ENCODE data around the gene TCF4. TPM values are rescaled to one million over a fixed set of nuclear protein-coding genes. Genes with fewer than 3 reads are reported as not detected.

Gene TCF4
- 10 to 100 TPM; 55.7 to 78.2 (median 72.4) TPM for polyA plus RNA-seq (ENCODE audit: insufficient read length in 4 of 4)

GRCh38 chr18:55588111-55588869 is at the start of gene TCF4:
TCF4 (minus strand) TSS chr18:55588192; CDS start chr18:55587116, 1,076 bp downstream.
- peak in 1 of 4 donors; percentile 60 for DNase-seq (ENCODE audit: low read depth in 4 of 4, low spot score in 3 of 4)

- no peak for DNase-seq (ENCODE audit: low read depth in 4 of 4, low spot score in 3 of 4)
These were observed 49.2 kb upstream of the TCF4 start for GRCh38 chr18:55637204-55637603.

- no peak for DNase-seq (ENCODE audit: low read depth in 4 of 4, low spot score in 3 of 4)
These were observed 47.4 kb upstream of the TCF4 start for GRCh38 chr18:55635439-55635838.

- DNase-seq (ENCODE audit: low read depth in 4 of 4, low spot score in 3 of 4), result no peak
These were observed 46.6 kb upstream of the TCF4 start for GRCh38 chr18:55634545-55634944.

GRCh38 chr18:55633032-55633431 is 45.0 kb upstream of the TCF4 start:
- DNase-seq (ENCODE audit: low read depth in 4 of 4, low spot score in 3 of 4), result no peak

GRCh38 chr18:55629133-55629532 is 41.1 kb upstream of the TCF4 start:
- no peak for DNase-seq (ENCODE audit: low read depth in 4 of 4, low spot score in 3 of 4)

GRCh38 chr18:55627007-55627406 is 39.0 kb upstream of the TCF4 start:
- DNase-seq (ENCODE audit: low read depth in 4 of 4, low spot score in 3 of 4), result no peak

- DNase-seq (ENCODE audit: low read depth in 4 of 4, low spot score in 3 of 4), result no peak
These were observed 37.9 kb upstream of the TCF4 start for GRCh38 chr18:55625901-55626300.

GRCh38 chr18:55623626-55624025 is 35.6 kb upstream of the TCF4 start:
- no peak for DNase-seq (ENCODE audit: low read depth in 4 of 4, low spot score in 3 of 4)

GRCh38 chr18:55610506-55610905 is 22.5 kb upstream of the TCF4 start:
- DNase-seq (ENCODE audit: low read depth in 4 of 4, low spot score in 3 of 4), result no peak

GRCh38 chr18:55609160-55609825 is 21.3 kb upstream of the TCF4 start:
- DNase-seq (ENCODE audit: low read depth in 4 of 4, low spot score in 3 of 4), result no peak

- DNase-seq (ENCODE audit: low read depth in 4 of 4, low spot score in 3 of 4), result no peak
These were observed 20.5 kb upstream of the TCF4 start for GRCh38 chr18:55608497-55608896.

GRCh38 chr18:55607773-55608172 is 19.8 kb upstream of the TCF4 start:
- no peak for DNase-seq (ENCODE audit: low read depth in 4 of 4, low spot score in 3 of 4)

GRCh38 chr18:55605733-55606338 is 17.8 kb upstream of the TCF4 start:
- no peak for DNase-seq (ENCODE audit: low read depth in 4 of 4, low spot score in 3 of 4)

GRCh38 chr18:55603775-55604174 is 15.8 kb upstream of the TCF4 start:
- no peak for DNase-seq (ENCODE audit: low read depth in 4 of 4, low spot score in 3 of 4)

GRCh38 chr18:55593888-55594287 is 5.9 kb upstream of the TCF4 start:
- DNase-seq (ENCODE audit: low read depth in 4 of 4, low spot score in 3 of 4), result no peak

GRCh38 chr18:55592572-55592971 is 4.6 kb upstream of the TCF4 start:
- DNase-seq (ENCODE audit: low read depth in 4 of 4, low spot score in 3 of 4), result no peak

GRCh38 chr18:55592106-55592505 is 4.1 kb upstream of the TCF4 start:
- DNase-seq (ENCODE audit: low read depth in 4 of 4, low spot score in 3 of 4), result no peak

GRCh38 chr18:55589625-55590291 is 1.8 kb upstream of the TCF4 start:
- DNase-seq (ENCODE audit: low read depth in 4 of 4, low spot score in 3 of 4), result peak; percentile 88 to 95 (median 92)

GRCh38 chr18:55588870-55589595 is 1.0 kb upstream of the TCF4 start:
- no peak for DNase-seq (ENCODE audit: low read depth in 4 of 4, low spot score in 3 of 4)

Measured in right renal pelvis (tissue), 4 donors.